Activated CD4-positive, CD25-positive, alpha-beta regulatory T cell treated with anti-CD3 and anti-CD28 coated beads, Interleukin-2, amount 50 U/mL, for 72 hours (primary cell): ENCODE measurements around the gene SIGLEC9.
"Not testable (repeated sequence)": the region's sequence is repeated elsewhere in the genome, so short reads cannot be mapped to it uniquely, and the experiment has no call there.

ENCODE experiments used
- DNase-seq: peaks from one replicate; pipeline ENCODE4 v3.0.0; 2021

Gene SIGLEC9

GRCh38 chr19:51125421-51126075, 842 bp downstream of the SIGLEC9 start:
- peak; percentile 28 for DNase-seq

- DNase-seq, result no peak
Measured at GRCh38 chr19:51127032-51127431, 2.3 kb downstream of the SIGLEC9 start.

- no peak for DNase-seq
Measured at GRCh38 chr19:51127755-51128154, 3.0 kb downstream of the SIGLEC9 start.

- DNase-seq, result no peak
Measured at GRCh38 chr19:51128227-51128626, 3.5 kb downstream of the SIGLEC9 start.

GRCh38 chr19:51129716-51130115, 5.0 kb downstream of the SIGLEC9 start:
- DNase-seq, result no peak

- peak; percentile 26 for DNase-seq
Measured at GRCh38 chr19:51131780-51132680, 7.3 kb downstream of the SIGLEC9 start.

GRCh38 chr19:51135004-51135403, 10.3 kb downstream of the SIGLEC9 start:
- no peak for DNase-seq

GRCh38 chr19:51135986-51136762, 11.5 kb downstream of the SIGLEC9 start:
- peak; percentile 15 for DNase-seq

- peak; percentile 22 for DNase-seq
Measured at GRCh38 chr19:51136851-51137551, 12.3 kb downstream of the SIGLEC9 start.

- no peak for DNase-seq
Measured at GRCh38 chr19:51137792-51138425, 13.2 kb downstream of the SIGLEC9 start.

- no peak for DNase-seq
Measured at GRCh38 chr19:51138549-51138979, 13.9 kb downstream of the SIGLEC9 start.

- DNase-seq, result no peak
Measured at GRCh38 chr19:51139299-51140014, 14.8 kb downstream of the SIGLEC9 start.

GRCh38 chr19:51140441-51140840, 15.7 kb downstream of the SIGLEC9 start:
- DNase-seq, result no peak

- no peak for DNase-seq
Measured at GRCh38 chr19:51141181-51141580, 16.5 kb downstream of the SIGLEC9 start.

GRCh38 chr19:51142119-51142518, 17.4 kb downstream of the SIGLEC9 start, which contains the start of gene SIGLEC7:
Gene SIGLEC7, plus strand, starts transcription at chr19:51142301. Its CDS starts 69 bp downstream, at chr19:51142370.
- no peak for DNase-seq

- DNase-seq, result not testable (repeated sequence)
Measured at GRCh38 chr19:51142809-51143475, 18.2 kb downstream of the SIGLEC9 start.

GRCh38 chr19:51143486-51143885, 18.8 kb downstream of the SIGLEC9 start:
- DNase-seq, result no peak

- no peak for DNase-seq
Measured at GRCh38 chr19:51144482-51145045, 19.9 kb downstream of the SIGLEC9 start.

- no peak for DNase-seq
Measured at GRCh38 chr19:51145916-51146493, 21.3 kb downstream of the SIGLEC9 start.

GRCh38 chr19:51146751-51147150, 22.0 kb downstream of the SIGLEC9 start:
- no peak for DNase-seq
